ENCODE measurements around the gene SUPT6H.

The SUPT6H gene

GRCh38 chr17:28661635-28662526, at the start of gene SUPT6H, which contains the start of gene SDF2:
Gene SUPT6H (plus strand): TSS chr17:28662205. CDS start chr17:28673402, 11,197 bp downstream.
Gene SDF2 (minus strand): TSS chr17:28661906. CDS start chr17:28661876, 30 bp downstream.
- DNase-seq (ENCODE audit: low read depth), result peak; percentile 73

- DNase-seq (ENCODE audit: low read depth), result no peak
Measured at GRCh38 chr17:28612531-28612930, 49.5 kb upstream of the SUPT6H start.

- DNase-seq (ENCODE audit: low read depth), result no peak
Measured at GRCh38 chr17:28612936-28613872, 48.8 kb upstream of the SUPT6H start.

GRCh38 chr17:28613931-28614381, 48.0 kb upstream of the SUPT6H start, which contains the start of gene RSKR:
Gene RSKR (minus strand): TSS chr17:28614185. CDS start chr17:28614161, 24 bp downstream.
- no peak for DNase-seq (ENCODE audit: low read depth)

DNA sequence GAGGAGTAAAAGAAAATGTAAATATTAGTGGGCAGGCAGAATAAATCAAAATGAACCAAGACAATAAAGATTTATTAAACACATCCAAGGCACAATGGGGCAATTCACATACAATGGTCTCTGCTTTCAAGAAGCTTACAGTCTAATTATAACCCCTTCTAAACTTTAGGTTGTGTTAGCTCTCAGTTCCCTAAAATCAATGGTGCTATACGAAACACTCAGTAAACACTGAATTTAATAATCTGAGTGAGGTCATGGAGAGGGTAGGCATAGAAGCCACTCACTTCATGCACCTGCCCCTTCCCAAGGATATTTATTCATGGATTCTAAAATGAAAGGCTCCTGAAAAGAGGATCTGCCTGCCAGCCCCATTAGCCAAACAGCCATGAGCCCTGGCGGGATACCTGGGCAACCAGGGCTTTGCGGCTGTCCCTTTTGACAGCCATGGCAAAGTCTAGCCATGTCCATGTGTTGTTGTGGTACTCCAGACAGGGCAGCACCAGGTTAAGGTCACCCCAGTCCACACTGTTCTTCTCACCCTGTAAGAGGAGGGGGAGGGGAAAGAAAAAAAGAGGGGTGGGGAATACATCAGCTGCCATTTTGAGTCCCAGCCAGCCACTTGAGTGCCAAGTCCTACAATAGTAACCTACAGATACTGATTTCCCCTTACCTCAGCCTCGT, 46.6 kb upstream of the SUPT6H start:
- no peak for DNase-seq (ENCODE audit: low read depth)

DNA sequence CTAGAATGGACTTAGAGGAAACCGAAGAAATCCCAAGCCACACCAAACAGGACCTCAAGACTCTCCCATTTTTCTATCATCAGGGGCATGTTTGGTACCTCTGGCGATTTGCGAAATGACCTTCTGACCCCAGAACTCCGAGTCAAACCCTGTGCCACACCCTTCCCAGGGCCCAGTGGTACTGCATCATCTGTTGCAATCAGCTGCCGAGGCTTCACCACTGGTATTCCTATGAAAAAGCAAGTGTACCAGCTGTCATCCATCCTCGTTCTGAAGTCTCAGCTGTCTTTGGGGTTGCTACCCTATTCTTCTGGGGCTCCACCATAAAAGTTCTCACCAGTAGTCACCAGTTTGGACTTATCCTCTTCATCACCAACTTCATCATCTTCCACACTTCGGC, 45.7 kb upstream of the SUPT6H start:
- DNase-seq (ENCODE audit: low read depth), result no peak

GRCh38 chr17:28618464-28618863, 43.5 kb upstream of the SUPT6H start:
- no peak for DNase-seq (ENCODE audit: low read depth)

- DNase-seq (ENCODE audit: low read depth), result no peak
Measured at GRCh38 chr17:28620010-28620409, 42.0 kb upstream of the SUPT6H start.

DNA sequence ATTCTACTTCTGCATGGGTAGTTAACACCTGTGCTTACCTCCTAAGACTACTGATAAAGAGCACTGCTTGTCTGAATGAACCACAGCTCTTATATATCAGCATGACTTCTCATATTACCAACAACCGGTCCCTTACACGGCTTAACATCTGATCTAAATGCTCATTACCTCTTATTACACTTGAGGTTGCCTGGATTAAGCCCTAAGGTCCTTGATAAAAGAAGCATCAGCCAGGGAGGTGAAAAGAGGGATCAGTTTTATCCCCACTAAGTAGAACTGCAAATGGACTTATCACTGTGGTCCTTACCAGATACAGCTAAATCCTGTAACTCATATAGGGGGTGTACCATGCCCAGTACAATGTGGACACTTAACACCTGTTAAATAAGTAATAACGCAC, 39.8 kb upstream of the SUPT6H start:
- DNase-seq (ENCODE audit: low read depth), result no peak

DNA sequence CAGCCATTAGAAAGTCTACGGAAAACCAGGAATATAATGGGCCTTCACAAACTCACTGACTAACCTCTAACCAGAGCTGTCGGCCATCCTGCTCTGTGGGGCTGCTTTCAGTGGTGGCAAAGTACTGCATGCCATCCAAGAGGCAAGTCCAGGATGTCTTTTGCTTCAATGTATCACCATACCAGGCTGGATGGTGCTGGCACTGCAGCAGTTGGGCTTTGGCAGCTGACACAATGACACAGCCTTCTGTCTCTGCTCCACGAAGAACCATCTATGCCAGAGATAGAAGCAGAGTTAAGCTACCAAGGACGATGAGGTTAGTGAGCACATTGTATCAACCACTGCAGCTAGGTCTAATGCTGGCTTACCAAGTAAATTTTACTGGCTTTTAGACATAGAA, 38.3 kb upstream of the SUPT6H start:
- no peak for DNase-seq (ENCODE audit: low read depth)

GRCh38 chr17:28624148-28624547, 37.9 kb upstream of the SUPT6H start:
- DNase-seq (ENCODE audit: low read depth), result no peak

- DNase-seq (ENCODE audit: low read depth), result no peak
Measured at GRCh38 chr17:28626818-28627217, 35.2 kb upstream of the SUPT6H start.

- no peak for DNase-seq (ENCODE audit: low read depth)
Measured at GRCh38 chr17:28634206-28634865, 27.7 kb upstream of the SUPT6H start.

GRCh38 chr17:28635506-28635905, 26.5 kb upstream of the SUPT6H start:
- DNase-seq (ENCODE audit: low read depth), result no peak

DNA sequence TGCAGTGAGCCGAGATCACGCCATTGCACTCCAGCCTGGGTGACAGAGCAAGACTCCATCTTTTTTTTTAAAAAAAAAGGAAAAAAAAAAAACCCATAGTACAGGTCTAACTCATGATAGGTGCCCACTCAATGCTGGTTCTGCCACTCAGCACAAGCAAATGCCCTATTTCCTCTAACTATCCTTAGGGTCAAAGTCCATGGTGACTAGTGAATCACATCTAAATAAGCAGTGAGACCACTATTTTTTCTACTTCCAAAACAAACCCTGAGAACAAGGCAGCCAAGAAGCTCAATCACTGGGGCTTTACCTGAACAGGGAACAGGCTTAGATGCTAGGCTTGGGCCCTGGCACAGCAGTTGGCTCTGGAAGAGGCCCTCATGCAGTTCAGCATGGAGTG, 20.4 kb upstream of the SUPT6H start:
- no peak for DNase-seq (ENCODE audit: low read depth)

DNA sequence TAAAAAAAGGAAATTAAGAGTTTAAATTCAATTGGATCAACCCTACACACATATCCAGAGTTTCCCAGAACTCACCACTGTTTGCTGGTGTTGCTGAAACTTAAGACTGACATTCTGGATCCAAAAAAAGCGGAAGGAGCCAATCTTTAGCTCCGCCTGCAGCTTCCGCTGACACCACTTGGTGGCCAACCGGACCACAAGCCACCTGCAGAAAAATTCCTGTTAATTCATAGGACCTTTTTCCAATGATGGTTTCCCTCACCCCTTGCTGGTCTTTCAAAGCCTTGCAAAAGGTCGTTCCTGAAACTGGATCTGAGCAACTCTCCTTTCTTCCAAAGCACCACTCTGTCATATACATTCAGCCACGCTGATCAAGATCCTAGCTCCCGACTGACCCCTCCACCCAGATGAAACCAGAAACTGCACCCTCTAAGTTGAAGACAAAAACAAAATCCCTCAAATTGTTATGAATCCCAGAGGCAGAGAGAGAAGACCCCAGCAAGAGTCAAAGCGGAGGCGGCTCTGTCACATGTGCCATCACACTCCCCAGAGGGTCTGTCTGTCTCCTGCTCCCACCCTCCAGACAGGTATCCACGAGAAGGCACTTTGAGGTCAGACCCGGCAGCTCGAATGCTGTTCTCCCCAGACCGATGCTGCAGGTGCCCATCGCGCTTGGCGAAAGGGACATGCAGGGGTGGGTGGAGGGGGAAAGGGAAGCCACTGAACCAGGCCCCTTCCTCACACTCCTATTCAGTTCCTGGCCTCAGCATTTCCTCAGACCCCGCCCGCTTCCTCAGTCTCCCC, 17.8 kb upstream of the SUPT6H start:
- peak; percentile 29 for DNase-seq (ENCODE audit: low read depth)

- peak; percentile 90 for DNase-seq (ENCODE audit: low read depth)
Measured at GRCh38 chr17:28644787-28645575, 17.0 kb upstream of the SUPT6H start, which contains the start of gene BLTP2. Gene BLTP2 (minus strand): TSS chr17:28645158. CDS start chr17:28645056, 102 bp downstream.

DNA sequence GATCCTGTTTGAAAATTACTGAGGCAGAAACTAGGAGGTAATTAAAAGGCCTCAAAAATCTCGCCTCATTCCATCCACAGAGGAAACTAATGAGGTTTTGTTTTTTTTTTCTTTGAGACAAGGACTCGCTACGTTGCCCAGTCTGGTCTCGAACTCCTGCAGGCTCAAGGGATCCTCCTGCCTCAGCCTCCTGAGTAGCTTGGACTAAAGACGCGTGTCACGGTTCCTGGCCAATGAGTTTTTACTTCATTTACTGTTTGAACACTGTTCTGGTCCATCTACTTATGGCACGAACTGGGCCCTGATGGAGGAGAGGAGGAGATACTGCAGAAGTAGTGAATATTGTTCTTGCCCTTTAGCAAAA, 16.4 kb upstream of the SUPT6H start:
- no peak for DNase-seq (ENCODE audit: low read depth)

GRCh38 chr17:28646039-28646754, 15.8 kb upstream of the SUPT6H start:
- no peak for DNase-seq (ENCODE audit: low read depth)
